IPS-NIHi7 (cell line): ENCODE measurements around the gene ATP13A4.

Source experiments
- DNase-seq: peaks from one replicate; pipeline ENCODE4 v3.0.0; 2012; ENCODE audit warnings: mixed read lengths; ENCODE audit errors: extremely low spot score

ATP13A4 gene

DNA sequence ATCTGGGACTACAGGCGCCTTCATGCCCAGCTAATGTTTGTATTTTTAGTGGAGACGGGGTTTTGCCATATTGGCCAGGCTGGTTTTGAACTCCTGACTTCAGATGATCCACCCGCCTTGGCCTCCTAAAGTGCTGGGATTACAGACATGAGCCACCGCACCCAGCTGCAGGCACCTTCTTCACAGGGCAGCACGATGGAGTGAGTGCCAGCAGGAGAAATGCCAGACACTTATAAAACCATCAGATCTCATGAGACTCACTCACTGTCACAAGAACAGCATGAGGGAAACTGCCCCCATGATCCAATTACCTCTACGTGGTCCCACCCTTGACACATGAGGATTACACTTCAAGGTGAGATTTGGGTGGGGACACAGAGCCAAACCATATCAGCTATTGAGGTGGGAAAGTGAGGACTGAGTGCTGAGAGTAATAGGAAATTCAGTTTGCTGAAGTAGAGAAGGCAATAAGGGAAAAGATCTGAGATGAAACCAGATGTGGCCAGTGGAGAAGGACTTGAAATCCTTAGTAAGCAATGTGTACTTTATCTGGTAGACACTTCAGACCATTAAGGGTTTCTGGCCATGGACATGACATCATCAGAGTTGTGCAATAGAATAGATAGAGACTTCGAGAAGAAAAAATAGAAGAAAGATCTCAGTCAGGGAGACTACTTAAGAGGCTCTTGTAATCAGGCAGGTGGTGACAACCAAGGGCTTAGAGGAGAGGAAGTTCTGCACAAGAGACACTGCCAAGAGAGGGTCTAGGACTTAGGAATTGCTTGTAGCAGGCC, 158.0 kb downstream of the ATP13A4 start:
- no peak for DNase-seq

DNA sequence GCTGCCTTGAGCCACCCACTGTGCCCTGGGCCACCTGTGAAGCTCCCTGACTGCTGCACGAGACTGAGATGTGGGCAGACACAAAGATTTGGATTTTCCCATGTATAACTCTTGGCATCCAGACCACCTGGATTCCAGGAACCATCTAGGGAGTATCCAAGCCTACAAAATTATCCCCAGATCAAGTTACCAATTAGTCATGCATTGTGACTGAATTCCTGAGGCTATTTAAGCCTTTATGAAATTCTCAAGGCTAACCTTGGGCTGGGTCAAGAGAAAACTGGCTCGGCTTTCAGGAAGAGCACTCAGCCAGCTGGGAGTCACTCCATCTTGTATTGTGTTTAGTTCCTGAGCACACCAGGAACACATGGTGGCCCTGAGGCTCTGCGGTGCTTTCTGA, 162.8 kb downstream of the ATP13A4 start:
- DNase-seq: no peak

DNA sequence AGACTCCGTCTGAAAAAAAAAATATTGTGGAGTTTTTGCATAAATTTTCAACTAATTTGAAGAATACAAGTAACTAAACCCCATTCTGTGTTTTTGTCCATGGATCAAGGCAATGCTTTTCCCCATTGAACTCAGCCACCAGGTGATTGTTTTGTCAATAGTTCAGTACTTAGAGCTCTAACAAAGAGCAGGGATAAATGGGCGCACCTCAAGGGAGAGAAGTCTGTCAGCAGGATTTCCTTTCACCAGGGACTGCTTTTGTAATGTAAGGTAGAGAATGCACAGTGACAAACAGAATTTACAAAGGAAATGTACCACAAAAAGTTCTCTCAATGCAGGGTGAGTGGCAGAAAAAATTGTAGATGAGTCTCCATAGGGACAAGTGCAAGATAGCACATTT, 165.4 kb downstream of the ATP13A4 start:
- DNase-seq: peak; percentile 49

DNA sequence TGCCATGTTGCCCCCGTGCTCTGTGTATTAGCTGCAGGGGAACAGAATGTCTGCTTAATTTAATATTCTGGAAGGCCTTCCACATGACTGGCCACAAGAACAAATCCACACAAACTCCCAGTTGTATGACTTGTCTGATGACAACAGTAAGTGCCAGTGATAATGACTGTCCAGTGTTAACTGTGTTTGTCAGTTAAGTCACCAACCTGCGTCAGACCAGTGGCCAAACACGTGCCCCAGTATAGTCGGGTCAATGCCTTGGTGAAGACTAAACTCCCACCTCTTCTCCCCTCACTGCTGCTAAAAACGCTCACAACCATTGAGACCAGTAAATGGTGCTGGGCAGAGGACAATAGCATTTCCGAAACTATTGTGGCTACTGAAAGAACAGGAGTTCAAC, 166.3 kb downstream of the ATP13A4 start:
- no peak for DNase-seq

DNA sequence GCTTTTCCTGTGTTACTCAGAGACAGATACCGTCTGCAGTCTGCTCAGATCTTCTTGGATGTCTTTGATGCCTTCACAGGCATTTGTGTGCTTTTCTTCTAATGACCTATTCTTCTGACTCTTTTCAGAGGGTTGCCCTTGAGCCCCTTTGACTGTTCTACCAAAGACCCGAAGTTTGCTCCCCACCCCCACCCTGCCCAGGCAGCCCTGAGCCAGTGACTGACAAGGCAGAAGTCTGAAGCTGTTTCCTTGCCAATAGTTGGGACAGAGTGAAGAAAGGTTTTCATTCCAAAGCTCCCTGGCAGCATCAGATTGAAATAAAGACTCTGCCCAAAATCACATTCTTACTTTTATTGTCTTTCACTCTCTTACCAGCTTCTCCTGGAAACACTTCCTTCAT, 167.1 kb downstream of the ATP13A4 start:
- DNase-seq: no peak

DNA sequence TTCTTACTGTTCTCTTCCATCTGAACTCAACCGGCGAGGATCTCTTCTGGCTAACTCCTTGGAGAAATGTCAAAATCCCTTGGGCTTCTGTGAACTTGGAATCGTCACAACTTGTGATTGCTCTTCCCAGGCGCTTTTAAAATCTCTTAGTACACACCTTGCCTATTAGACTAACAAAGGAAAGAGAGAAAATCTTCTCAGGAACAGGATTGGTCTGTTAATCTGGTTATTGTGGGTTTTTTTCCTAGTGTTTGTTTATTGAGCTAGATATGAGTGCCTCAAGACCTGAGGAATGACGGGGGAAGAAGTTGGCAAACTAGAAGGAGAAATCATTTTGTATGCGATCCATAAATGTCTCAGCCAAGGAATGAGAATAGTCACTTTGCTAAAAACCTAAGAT, 176.0 kb downstream of the ATP13A4 start, which contains the start of gene ATP13A5:
Gene ATP13A5, minus strand, starts transcription at position 48 of the 400 bp plus-strand sequence. Its CDS starts 28 bp downstream, at position 20.
- no peak for DNase-seq

DNA sequence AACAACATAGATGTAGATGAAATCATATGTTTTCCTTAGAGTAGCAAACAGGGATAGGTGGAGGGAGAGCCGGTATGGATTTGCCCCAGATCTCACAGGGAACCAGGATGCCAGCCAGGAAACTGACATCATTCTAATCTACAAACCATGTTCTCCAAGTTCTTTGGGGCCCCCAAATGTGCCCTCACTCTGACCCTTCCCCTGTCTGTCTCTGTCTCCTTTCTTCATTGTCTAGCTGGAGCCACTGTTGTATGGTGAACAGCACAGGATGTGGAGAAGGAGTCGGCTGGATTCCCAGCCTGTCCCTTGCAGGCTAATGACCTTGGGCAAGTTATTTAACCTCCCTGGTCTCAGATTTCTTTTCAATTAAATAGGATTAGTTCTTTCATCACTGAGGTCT, 177.1 kb downstream of the ATP13A4 start:
- DNase-seq: no peak

DNA sequence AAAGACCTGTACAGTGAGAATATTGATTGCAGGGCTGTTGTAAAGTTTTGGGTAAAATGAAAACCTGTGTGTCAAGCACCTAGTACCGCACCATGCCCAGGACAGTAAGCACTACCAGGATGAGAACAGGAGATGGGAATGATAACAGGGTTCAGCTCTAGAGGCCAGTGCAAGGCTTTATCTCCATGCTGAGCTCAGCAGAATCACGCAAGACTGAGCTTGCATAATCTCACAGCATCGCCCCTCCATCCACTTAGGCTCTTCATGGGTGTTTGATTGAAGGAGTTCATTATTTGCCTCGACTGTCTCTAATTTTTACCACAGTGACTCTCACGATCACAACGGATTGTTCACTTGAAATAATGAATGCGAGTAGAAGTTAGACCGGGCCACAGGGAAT, 179.1 kb downstream of the ATP13A4 start:
- DNase-seq: no peak

DNA sequence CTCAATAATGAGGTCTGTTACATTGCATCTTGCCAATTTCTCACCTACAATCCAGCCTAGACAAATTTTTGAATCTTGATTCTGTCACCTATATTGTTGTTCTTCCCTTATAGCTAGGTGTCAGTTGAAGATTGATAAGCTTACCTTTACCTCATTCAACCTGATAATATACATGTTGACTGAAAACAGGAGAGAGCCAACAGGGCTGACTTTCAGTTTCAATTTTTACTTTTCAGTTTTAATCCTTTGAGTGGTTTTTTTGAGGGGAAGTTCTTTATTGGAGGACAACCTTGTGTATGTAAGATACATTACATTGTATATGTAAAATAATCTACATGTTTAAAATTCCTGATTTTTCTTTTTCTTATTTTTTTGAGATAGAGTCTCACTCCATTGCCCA, 181.9 kb downstream of the ATP13A4 start:
- no peak for DNase-seq

DNA sequence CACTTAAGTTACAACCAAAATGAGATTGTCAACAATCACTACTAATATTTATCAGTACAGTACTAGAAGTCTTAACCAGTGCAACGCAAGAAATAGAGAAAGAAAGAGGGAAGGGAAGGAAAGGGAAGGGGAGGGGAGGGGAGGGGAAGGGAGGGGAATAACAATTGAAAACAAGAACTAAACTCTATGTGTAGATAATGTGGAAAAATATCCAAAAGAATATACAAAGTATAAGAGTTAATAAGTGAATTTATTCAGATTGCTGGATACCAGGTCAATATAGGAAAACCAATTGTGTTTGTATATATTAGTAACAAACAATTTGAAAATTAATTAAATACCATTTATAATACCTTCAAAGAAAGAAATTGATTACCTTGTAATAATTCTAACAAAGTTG, 186.8 kb downstream of the ATP13A4 start:
- DNase-seq: no peak

DNA sequence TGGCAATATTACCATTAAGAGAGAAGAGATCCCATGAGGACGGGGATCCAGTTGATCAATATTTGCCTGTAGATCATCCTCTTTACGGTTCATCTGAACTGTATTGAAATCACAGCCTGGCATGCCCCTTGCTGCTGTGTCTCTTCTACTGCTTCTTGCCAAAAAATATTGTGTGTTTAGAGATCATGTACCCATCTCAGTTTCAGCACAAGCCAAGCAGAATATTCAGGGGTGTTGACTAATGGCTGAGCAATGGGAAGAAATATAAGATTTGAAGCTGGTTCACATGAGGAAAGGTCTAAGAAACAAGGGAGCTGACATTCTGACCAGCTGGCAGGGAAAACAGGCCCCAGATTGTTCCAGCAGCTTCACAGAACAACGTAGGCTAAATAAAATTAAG, 197.4 kb downstream of the ATP13A4 start:
- DNase-seq: no peak

DNA sequence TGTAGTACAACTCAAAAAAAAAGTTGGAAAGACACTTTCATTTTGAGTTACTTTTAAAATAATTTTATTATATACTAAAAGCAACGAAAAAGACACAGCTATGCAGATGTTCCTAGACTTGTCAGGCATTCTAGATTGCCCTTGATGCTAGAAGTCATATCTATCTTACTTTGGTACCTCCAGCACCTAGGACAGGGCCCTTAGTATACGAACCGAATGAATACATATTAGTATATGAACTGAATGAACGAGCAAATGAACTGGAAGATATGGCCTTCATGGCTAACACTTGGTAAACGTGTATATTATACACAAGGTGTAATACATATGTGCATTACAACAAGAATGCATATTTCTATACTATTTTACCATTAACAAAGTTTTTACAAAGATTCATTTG, 200.3 kb downstream of the ATP13A4 start:
- no peak for DNase-seq
